Loucy (cell line): ENCODE measurements around the gene SV2B.

Source experiments
- H2AFZ ChIP-seq: fragments of 200-600 bp; sonication (generic); 2 replicates; pipeline ENCODE4 v1.6.0; 2016; ENCODE audit warnings: antibody characterized with exemption, mild to moderate bottlenecking, low read length, moderate library complexity
- H3F3A ChIP-seq: fragments of 200-600 bp; 2 replicates; pipeline ENCODE4 v1.6.0; 2016; ENCODE audit warnings: antibody characterized with exemption, low read depth, mild to moderate bottlenecking
- H3K27me3 ChIP-seq: fragments of 200-600 bp; sonication (generic); 2 replicates; pipeline ENCODE4 v1.6.1; 2014; ENCODE audit warnings: low read length, mild to moderate bottlenecking; ENCODE audit not compliant: insufficient read depth, poor library complexity, severe bottlenecking
- H3K36me3 ChIP-seq: fragments of 200-600 bp; sonication (generic); 2 replicates; pipeline ENCODE4 v1.6.1; 2016; ENCODE audit warnings: low read length; ENCODE audit not compliant: insufficient read depth
- H3K4me1 ChIP-seq: fragments of 200-600 bp; sonication (generic); 2 replicates; pipeline ENCODE4 v1.5.1; 2014; ENCODE audit warnings: low read length, mild to moderate bottlenecking; ENCODE audit not compliant: insufficient read depth, poor library complexity, severe bottlenecking
- H3K4me2 ChIP-seq: fragments of 200-600 bp; sonication (generic); 2 replicates; pipeline ENCODE4 v1.6.0; 2014; ENCODE audit warnings: antibody characterized with exemption, low read length, low read depth, mild to moderate bottlenecking; ENCODE audit not compliant: poor library complexity, severe bottlenecking
- H3K4me3 ChIP-seq: fragments of 200-600 bp; sonication (generic); 2 replicates; pipeline ENCODE4 v1.5.1; 2014; ENCODE audit warnings: low read length, mild to moderate bottlenecking, mixed read lengths; ENCODE audit not compliant: poor library complexity, severe bottlenecking
- H3K79me2 ChIP-seq: fragments of 200-600 bp; sonication (generic); 2 replicates; pipeline ENCODE4 v1.6.1; 2014; ENCODE audit warnings: low read length; ENCODE audit not compliant: insufficient read depth
- H3K9ac ChIP-seq: fragments of 200-600 bp; sonication (generic); 2 replicates; pipeline ENCODE4 v1.6.0; 2014; ENCODE audit warnings: mild to moderate bottlenecking, low read depth, low read length, moderate library complexity; ENCODE audit not compliant: poor library complexity, severe bottlenecking
- H3K9me2 ChIP-seq: fragments of 200-600 bp; sonication (generic); replicated peaks from 2 replicates; pipeline ENCODE4 v1.6.1; 2016; ENCODE audit warnings: low read depth, low read length, mixed read lengths
- H3K9me3 ChIP-seq: fragments of 200-600 bp; sonication (generic); 2 replicates; pipeline ENCODE4 v1.6.1; 2014; ENCODE audit warnings: mild to moderate bottlenecking, antibody characterized with exemption, low read length, low read depth; ENCODE audit not compliant: insufficient read depth
- H4K20me1 ChIP-seq: fragments of 200-600 bp; sonication (generic); 2 replicates; pipeline ENCODE4 v1.6.0; 2014; ENCODE audit warnings: antibody characterized with exemption, low read length, mild to moderate bottlenecking; ENCODE audit not compliant: insufficient read depth, poor library complexity, severe bottlenecking
- CTCF ChIP-seq: fragments of 200-600 bp; sonication (generic); conservative IDR thresholded peaks from 2 replicates; pipeline ENCODE4 v1.5.1; 2014; ENCODE audit warnings: mild to moderate bottlenecking, antibody characterized with exemption, low read length
- EZH2phosphoT487 ChIP-seq: fragments of 200-600 bp; IDR thresholded peaks from 2 replicates; pipeline ENCODE4 v1.6.1; 2018; ENCODE audit warnings: antibody characterized with exemption, mild to moderate bottlenecking, moderate library complexity, borderline replicate concordance

SV2B gene

DNA sequence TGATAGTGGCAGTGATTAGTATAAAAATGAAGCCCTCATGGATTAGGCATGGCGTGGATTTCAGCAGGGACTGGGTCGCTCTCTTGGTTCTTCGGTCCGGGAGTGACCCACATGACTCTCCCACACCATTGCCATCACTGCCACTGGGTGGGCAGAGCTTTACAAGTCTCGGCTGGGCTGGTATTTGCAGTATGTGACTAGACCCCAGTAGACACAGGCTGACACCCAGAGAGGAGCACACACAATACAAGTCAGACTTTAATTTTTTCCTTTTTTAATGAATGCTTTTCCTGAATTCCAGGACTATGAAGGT, 1.5 kb downstream of the SV2B start:
- H3K4me1 ChIP-seq: no peaks in the 10 kb centered on the region
- H3K9me2 ChIP-seq: no peaks in the 10 kb centered on the region
- no peak for TF ChIP-seq CTCF
- no peak for TF ChIP-seq EZH2phosphoT487
- no peak overlapping the region for H3K9ac ChIP-seq
- H3F3A ChIP-seq: no peaks in the 10 kb centered on the region
- no peaks in the 10 kb centered on the region for H3K36me3 ChIP-seq
- H2AFZ ChIP-seq: no peak overlapping the region
- H3K4me3 ChIP-seq: no peak overlapping the region
- peaks cover 50% of the 10 kb centered on the region for H3K27me3 ChIP-seq
- H3K9me3 ChIP-seq: no peaks in the 10 kb centered on the region
- no peak overlapping the region for H3K4me2 ChIP-seq
- H4K20me1 ChIP-seq: no peaks in the 10 kb centered on the region
- no peaks in the 10 kb centered on the region for H3K79me2 ChIP-seq

DNA sequence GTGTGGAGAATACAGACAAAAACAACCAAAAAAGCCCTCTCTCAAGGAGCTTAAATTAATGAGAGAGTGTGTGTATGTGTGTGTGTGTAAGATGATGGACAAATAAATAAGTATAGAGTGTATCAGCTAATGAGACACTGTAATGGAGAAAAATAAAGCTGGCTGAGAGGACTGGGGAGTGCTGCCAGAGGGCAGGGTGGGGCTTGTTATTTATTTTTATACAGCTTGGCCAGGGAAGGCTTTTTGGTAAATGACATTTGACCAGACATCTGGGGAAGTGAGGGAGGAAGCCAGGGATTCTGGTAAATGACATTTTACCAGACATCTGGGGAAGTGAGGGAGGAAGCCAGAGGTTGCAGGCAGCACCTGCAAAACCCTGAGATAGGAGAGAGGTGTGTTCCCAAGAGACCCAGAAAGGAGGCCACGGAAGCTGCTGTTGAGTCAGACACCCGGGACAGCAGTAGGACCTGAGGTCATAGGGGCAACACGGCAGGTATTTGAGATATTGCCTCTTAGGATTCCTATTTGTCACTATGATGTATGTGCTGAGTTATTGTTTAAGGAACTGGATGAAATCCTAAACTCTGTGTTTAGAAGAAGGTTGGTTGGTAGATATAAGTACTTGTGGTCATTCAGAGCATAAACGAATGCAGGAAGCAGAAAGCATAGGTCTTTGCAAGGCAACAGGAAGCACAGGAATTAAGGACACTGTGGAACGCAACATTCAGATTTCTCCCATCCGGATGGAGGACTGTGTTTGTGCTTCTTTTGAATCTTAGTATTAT, 2.7 kb downstream of the SV2B start:
- TF ChIP-seq EZH2phosphoT487 (no peak), CTCF (no peak)

GRCh38 chr15:91104111-91104510, 4.1 kb downstream of the SV2B start:
- Histone ChIP-seq H3K9me2 (no peaks in the 10 kb centered on the region), H3F3A (no peaks in the 10 kb centered on the region), H3K27me3 (peaks cover 28% of the 10 kb centered on the region), H3K4me1 (no peaks in the 10 kb centered on the region), H3K36me3 (no peaks in the 10 kb centered on the region), H4K20me1 (no peaks in the 10 kb centered on the region), H3K79me2 (no peaks in the 10 kb centered on the region), H3K9ac (no peak overlapping the region), H2AFZ (no peak overlapping the region), H3K4me2 (no peak overlapping the region), H3K9me3 (no peaks in the 10 kb centered on the region), H3K4me3 (no peak overlapping the region)
- TF ChIP-seq CTCF (no peak), EZH2phosphoT487 (no peak)

More for the DNA sequence above, 2.7 kb downstream of the SV2B start:
- H3K4me2 ChIP-seq: no peak overlapping the region
- no peaks in the 10 kb centered on the region for H3K9me2 ChIP-seq
- H3K9me3 ChIP-seq: no peaks in the 10 kb centered on the region
- H4K20me1 ChIP-seq: no peaks in the 10 kb centered on the region
- no peaks in the 10 kb centered on the region for H3K4me1 ChIP-seq
- no peaks in the 10 kb centered on the region for H3F3A ChIP-seq
- no peak overlapping the region for H2AFZ ChIP-seq
- no peak overlapping the region for H3K9ac ChIP-seq
- peaks cover 42% of the 10 kb centered on the region for H3K27me3 ChIP-seq
- H3K79me2 ChIP-seq: no peaks in the 10 kb centered on the region
- no peaks in the 10 kb centered on the region for H3K36me3 ChIP-seq
- H3K4me3 ChIP-seq: no peak overlapping the region
